Peyer's patch (tissue), 4 donors: ENCODE data around the gene KRTAP5-6.

Source experiments
- CTCF ChIP-seq, 6 experiments: fragments of 450-650 bp in 4 of 6; fragments of 200-600 bp in 2 of 6; sonication (generic) in 1 of 6; IDR thresholded peaks; one replicate each; pipeline ENCODE4 v1.5.1; 2017 to 2019; ENCODE audit warnings: antibody characterized with exemption in 6 of 6, mild to moderate bottlenecking in 3 of 6, moderate library complexity in 1 of 6
- POLR2A ChIP-seq, 2 donors: fragments of 450-650 bp; IDR thresholded peaks; one replicate each; pipeline ENCODE4 v1.5.1; 2017; ENCODE audit warnings: antibody characterized with exemption in 2 of 2, mild to moderate bottlenecking in 2 of 2, moderate library complexity in 2 of 2

GRCh38 chr11:1736447-1736992 lies 39.5 kb downstream of the KRTAP5-6 start:
- TF ChIP-seq CTCF (IDR thresholded peaks at IDR 0.05) (no peak), POLR2A (IDR thresholded peaks at IDR 0.05) (no peak)
